GM19397 (cell line): ENCODE data around the gene SH3BP4.

Experiments used
- ATAC-seq: cut with Tn5 transposase; IDR thresholded peaks from one replicate; pipeline ENCODE4 v1.9.1; 2021; ENCODE audit warnings: mild to moderate bottlenecking, moderate library complexity; ENCODE audit not compliant: unreplicated experiment

The SH3BP4 gene

DNA sequence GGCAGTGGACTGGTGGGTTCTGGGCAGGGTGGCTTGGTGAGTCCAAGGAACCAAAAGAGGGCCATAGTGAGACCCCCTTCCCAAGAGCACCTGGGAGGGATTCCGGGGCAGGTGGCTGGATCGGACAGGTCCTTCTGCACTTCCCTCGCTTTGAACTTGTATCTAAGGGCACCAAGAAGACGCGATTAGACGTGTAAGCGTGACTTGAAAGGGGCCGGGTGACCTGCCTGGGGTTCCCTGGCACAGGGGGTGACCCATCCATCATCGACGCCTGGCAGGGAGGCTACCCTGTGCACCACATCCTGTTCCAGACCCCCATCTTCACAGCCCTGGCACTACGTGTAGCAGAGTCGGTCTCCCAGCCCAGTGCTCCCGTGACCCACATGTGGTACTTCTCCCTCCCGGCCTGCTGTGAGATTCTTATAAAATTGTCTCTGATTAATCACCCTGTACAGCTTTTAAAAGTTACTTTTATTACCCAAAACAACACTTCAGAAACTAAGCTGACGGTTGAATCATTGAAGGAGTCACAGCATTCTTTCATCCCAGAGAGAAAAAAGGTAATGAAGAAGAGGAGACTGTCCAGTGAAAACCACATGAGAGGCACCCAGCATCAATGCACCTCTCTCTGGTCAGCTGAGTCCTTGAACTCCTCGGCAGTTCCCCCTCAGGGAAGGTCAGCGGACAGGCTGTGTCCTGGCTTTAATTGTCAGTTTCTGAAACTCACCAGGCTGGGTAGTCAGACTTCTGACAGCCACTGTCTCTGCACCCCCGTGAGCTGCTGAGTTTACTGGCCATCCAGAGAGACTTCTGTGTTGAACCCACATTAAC is 13.0 kb downstream of the SH3BP4 start:
- no peak for ATAC-seq

DNA sequence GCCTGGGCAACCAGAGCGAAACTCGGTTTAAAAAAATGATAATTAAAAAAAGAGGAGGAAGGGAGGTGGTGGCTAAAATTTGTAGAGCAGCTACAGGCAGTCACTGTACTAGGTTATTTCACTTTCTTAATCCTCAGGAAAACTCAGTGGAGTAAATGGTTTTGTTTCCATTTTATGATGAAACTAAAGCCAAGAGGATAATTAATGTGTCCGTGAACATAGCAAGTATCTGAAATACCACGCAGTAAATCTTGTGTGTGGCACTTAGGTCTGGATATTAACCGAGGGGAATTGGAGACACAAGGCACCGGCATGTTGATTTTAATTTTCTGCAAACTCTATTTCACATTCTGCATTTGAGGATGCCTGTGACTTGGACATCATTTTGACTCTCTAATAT is 14.5 kb downstream of the SH3BP4 start:
- ATAC-seq = no peak

GRCh38 chr2:234967201-234967869 is 15.5 kb downstream of the SH3BP4 start:
- ATAC-seq = no peak

DNA sequence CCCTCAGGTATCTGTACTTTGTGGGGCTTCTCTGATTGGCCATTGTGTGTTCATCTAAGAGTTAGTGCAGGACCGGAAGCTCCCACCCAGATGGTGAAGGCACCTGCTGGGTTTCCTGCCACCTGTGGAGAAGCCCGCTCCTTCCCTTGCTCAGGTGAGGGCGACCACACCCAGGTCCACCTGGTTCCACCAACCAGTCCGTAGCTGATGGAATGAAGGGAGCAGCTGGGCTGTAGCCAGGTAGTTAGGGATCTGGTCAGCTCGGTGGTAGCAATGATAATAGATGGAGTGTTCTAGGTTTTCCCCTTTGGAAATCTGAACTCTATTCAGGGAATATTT is 16.0 kb downstream of the SH3BP4 start:
- no peak for ATAC-seq

- ATAC-seq = no peak
Observed at GRCh38 chr2:234968631-234969305, 17.0 kb downstream of the SH3BP4 start.

DNA sequence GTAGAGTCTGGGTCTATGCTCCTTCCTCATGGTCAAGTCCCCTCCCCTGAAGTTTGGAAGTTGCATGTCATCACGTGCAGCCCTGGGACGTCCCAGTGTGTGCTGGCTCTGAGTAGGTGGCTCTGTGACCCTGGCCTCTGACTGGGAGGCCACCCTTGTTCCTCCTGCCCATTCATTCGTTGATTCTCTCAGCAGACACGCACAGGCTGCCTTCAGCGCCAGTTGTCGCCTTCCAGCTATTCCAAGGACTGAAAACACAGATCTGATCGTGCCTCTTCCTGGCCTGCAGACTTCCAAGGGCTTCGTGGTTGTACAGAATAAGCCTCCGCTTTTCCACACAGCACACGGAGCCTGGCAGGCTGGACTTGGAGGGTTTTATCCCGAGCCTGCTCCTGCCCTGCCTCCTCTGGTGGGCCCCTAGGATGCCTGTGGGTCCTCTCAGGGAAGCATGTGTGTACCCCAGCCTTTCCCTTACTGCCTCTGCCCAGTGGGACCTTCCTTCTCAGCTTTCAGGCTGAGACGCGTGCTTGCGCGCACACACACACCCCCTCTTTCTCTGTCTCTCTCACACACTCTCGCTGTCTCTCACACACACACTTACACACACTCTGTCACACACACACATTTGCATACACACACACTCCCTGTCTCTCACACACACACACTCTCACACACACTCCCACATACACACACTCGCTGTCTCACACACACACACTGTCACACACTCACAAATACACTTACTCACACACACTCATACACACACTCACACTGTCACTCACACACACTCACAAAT is 17.7 kb downstream of the SH3BP4 start:
- ATAC-seq = no peak

DNA sequence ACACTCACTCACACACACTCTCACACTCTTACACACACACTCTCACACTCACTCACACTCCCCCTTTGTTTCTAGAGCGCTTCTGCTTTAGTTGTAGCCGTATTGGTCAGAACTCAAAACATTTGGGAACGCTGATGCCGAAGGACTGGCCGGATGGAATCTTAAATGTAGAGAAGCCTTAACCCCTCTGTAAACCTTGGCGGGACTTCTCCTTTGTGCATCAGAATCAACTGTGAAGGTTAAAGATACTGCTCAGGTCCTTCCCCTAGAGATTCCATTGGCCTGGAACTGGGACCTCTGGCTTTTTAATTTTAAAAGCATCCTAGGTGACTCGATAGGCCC is 18.3 kb downstream of the SH3BP4 start:
- ATAC-seq = no peak

DNA sequence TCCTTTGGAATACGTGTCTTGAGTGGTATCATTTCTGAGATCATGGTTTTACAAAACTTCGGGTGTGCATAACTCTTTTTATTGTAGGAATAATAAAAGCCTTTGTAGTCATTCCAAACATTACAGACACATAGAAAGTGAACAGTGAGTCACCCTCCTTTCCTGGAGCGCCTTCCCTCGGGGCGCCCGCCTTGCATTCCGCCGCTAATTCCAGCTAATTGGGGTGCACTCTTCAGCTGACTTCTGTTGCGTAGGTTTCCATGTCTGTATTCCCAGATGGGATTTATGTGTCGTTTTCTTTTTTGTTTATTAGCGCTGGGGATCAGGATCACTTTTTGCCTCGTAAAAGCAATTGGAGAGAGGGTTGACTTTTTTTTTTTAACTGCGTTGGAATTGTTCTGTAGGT is 18.7 kb downstream of the SH3BP4 start:
- no peak for ATAC-seq

DNA sequence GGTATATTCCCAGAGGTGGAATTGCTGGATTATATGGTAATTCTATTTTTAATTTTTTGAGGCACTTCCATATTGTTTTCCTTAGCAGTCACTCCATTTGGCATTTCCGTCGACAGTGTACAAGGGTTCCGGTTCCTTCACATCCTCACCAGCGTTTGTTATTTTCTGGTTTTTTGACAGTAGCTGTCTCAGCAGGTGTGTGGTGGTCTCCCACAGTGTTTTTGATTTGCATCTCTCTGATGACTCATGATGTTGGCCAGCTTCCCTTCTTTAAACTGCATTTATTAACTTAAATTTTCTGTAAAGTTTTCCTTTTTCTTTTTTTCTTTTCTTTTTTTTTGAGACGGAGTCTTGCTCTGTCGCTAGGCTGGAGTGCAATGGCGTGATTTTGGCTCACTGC is 19.7 kb downstream of the SH3BP4 start:
- no peak for ATAC-seq

- no peak for ATAC-seq
Observed at GRCh38 chr2:234973008-234973407, 21.2 kb downstream of the SH3BP4 start.

DNA sequence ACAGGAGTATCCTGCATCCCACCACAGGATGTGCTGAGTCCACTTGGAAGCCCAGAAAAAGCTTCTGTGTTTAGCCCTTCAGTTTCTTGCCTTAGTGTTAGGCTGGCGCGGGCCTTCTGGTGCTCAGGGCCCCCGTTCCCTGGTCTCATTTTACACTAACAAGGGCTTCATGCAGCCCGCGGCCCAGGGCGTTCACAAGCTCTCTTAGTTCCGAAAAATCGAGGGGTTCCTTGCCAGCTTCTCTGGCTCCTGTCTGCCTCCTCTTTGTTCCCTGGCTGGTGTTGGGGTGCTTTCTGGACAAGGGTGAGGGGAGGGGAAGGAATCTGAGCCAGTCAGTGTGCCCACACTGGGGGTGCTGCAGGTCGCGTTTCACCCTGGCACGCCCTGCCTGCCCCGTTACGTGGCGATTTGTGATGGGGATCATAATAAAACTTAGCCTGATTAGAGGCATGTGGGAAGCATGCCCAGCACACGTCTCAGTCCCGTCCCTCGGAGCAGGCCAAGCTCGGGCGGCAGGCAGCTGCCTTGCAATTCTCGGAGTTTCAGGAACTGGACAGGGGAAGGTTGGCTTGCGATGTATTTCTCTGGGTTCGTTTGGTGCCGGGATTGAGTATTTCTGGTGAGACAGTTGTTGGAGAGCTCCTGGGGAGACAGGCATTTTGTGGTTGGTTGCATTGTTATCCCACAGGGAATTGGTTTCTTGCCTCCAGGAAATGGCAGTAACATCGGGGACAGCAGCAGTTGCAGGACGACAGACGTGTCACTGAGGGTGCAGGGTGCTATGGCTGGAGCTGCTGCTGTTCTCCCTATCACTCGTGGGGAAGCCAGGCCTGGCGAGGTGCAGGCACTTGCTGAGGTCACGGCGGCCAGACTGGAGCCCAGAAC is 22.9 kb downstream of the SH3BP4 start:
- ATAC-seq = no peak

- ATAC-seq = no peak
Observed at GRCh38 chr2:234975611-234976010, 23.8 kb downstream of the SH3BP4 start.

GRCh38 chr2:234976479-234977227 is 24.8 kb downstream of the SH3BP4 start:
- no peak for ATAC-seq

- ATAC-seq = no peak
Observed at GRCh38 chr2:234977228-234977679, 25.4 kb downstream of the SH3BP4 start.

GRCh38 chr2:234978466-234979203 is 26.8 kb downstream of the SH3BP4 start:
- ATAC-seq = no peak

- no peak for ATAC-seq
Observed at GRCh38 chr2:234979204-234980167, 27.7 kb downstream of the SH3BP4 start.

DNA sequence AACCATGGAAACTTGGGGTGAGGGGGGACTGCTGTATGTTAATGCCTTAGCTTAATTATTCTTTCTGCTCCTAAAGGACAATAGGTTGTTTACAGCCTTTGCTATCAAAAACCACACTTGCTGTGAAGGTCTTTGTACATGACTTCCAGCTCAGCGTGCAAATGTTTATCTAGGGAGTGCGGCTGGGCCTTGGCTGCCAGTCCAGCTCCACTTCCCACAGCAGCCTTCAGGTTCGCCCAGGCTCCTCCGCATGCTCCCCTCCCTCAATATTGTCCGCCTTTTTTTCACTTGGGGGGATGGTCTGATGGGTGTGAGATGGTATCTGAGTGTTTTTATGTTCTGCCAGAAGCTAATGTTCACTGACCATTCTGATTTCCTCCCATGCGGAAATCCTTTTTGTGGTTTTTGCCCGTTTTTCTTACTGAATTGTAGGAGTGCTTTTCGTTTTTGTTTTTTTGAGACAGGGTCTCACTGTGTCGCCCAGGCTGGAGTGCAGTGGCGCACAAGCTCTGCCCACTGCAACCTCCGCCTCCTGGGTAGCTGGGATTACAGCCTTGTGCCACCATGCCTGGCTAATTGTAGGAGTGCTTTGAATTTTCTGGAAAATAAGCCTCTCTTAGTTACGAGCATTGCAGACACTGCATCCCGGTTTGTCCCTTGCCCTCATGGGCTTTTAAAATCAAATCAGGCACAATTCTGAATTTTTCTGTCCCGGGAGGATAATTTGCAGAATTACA is 28.8 kb downstream of the SH3BP4 start:
- no peak for ATAC-seq
